Colonic mucosa (tissue), 4 donors: ENCODE data around the gene SLC35A2. TPM values are rescaled to one million over a fixed set of nuclear protein-coding genes. Genes with fewer than 3 reads are reported as not detected.

Experiments
- DNase-seq: peaks from one replicate; pipeline ENCODE4 v3.0.0-alpha.2; 2020
- H3K27ac ChIP-seq: fragments of 200-600 bp; one replicate; pipeline ENCODE4 v1.8.0; 2021
- H3K27me3 ChIP-seq: fragments of 200-600 bp; one replicate; pipeline ENCODE4 v1.8.0; 2021
- H3K36me3 ChIP-seq: fragments of 200-600 bp; one replicate; pipeline ENCODE4 v1.8.0; 2021
- H3K4me1 ChIP-seq: fragments of 200-600 bp; one replicate; pipeline ENCODE4 v1.8.0; 2021; ENCODE audit warnings: mild to moderate bottlenecking
- H3K4me3 ChIP-seq: fragments of 200-600 bp; one replicate; pipeline ENCODE4 v1.8.0; 2021
- H3K9ac ChIP-seq, 2 donors: one replicate each; pipeline ENCODE4 v1.7.0; 2013; ENCODE audit warnings: control low read depth in 2 of 2, low read depth in 2 of 2, low read length in 2 of 2
- H3K9me3 ChIP-seq: fragments of 200-600 bp; one replicate; pipeline ENCODE4 v1.8.0; 2021
- CTCF ChIP-seq: fragments of 200-600 bp; IDR thresholded peaks from one replicate; pipeline ENCODE4 v1.8.0; 2022; ENCODE audit warnings: antibody characterized with exemption, mild to moderate bottlenecking
- intact Hi-C: fragments of 100-400 bp; cut with DNase I; formaldehyde crosslinking; loops from one replicate; pipeline ENCODE4 v1.14.1; 2022
- total RNA-seq, 2 donors: library from RNA; stranded (reverse); fragmentation: NEBNext Ultra II Directional in 1 of 2; extraction: Animal tissue kit (Norgen Biotek cat#: 25700) in 1 of 2; gene quantifications; one replicate each; pipeline ENCODE4 v1.2.1, GENCODE V29; 2021
- donor health status: healthy.
- donor health status: DM: no; HTN: no; CAD: no.
- donor health status: DM: no; HTN: no; CAD: no.

Gene SLC35A2
- 10 to 100 TPM; 57.8 to 83.1 TPM for total RNA-seq

- Histone ChIP-seq H3K27ac (peak within 1 kb of the TSS; percentile 65), H3K9me3 (no peaks in the 10 kb centered on the region), H3K4me3 (peak within 1 kb of the TSS; percentile 56), H3K36me3 (no peaks in the 10 kb centered on the region), H3K27me3 (no peaks in the 10 kb centered on the region), H3K9ac (peak within 1 kb of the TSS; percentile 54 to 76), H3K4me1 (no peaks in the 10 kb centered on the region)
- peak; percentile 89 for DNase-seq
- TF ChIP-seq CTCF = no peak
- intact Hi-C loops = no loop called here
Measured at GRCh38 chrX:48911412-48912182, at the start of gene SLC35A2. SLC35A2 (minus strand) TSS chrX:48911646; CDS start chrX:48911636, 10 bp downstream.

GRCh38 chrX:48960291-48960690 lies 48.8 kb upstream of the SLC35A2 start:
- Histone ChIP-seq H3K27ac (no peak overlapping the region), H3K4me3 (no peak overlapping the region), H3K27me3 (no peaks in the 10 kb centered on the region), H3K9ac (no peak overlapping the region), H3K4me1 (no peaks in the 10 kb centered on the region), H3K36me3 (no peaks in the 10 kb centered on the region), H3K9me3 (no peaks in the 10 kb centered on the region)
- TF ChIP-seq CTCF = no peak
- no peak for DNase-seq
- intact Hi-C loops = no loop called here

GRCh38 chrX:48958635-48959094 lies 47.2 kb upstream of the SLC35A2 start:
- no peak for TF ChIP-seq CTCF
- no peaks in the 10 kb centered on the region for H3K36me3 ChIP-seq
- H3K4me3 ChIP-seq = peak overlapping the region; percentile 8
- no peaks in the 10 kb centered on the region for H3K4me1 ChIP-seq
- no peaks in the 10 kb centered on the region for H3K27me3 ChIP-seq
- intact Hi-C loops = no loop called here
- no peaks in the 10 kb centered on the region for H3K9me3 ChIP-seq
- H3K27ac ChIP-seq = peak overlapping the region; percentile 94
- peak; percentile 36 for DNase-seq
- peak overlapping the region; percentile 62 to 65 for H3K9ac ChIP-seq

GRCh38 chrX:48957827-48958634 lies 46.6 kb upstream of the SLC35A2 start:
- no peak for TF ChIP-seq CTCF
- H3K9ac ChIP-seq = peak overlapping the region; percentile 79 to 89
- H3K4me3 ChIP-seq = peak overlapping the region; percentile 57
- H3K36me3 ChIP-seq = no peaks in the 10 kb centered on the region
- H3K27me3 ChIP-seq = no peaks in the 10 kb centered on the region
- H3K27ac ChIP-seq = peak overlapping the region; percentile 94
- DNase-seq = peak; percentile 94
- intact Hi-C loops = no loop called here
- no peaks in the 10 kb centered on the region for H3K4me1 ChIP-seq
- H3K9me3 ChIP-seq = no peaks in the 10 kb centered on the region

GRCh38 chrX:48957477-48957826 lies 46.0 kb upstream of the SLC35A2 start, which contains the start of gene OTUD5:
OTUD5 (minus strand) TSS chrX:48957607; CDS start chrX:48957570, 37 bp downstream.
- no peak for DNase-seq
- no peaks in the 10 kb centered on the region for H3K27me3 ChIP-seq
- H3K4me1 ChIP-seq = no peaks in the 10 kb centered on the region
- peak within 1 kb of the TSS; percentile 84 to 89 for H3K9ac ChIP-seq
- peak within 1 kb of the TSS; percentile 57 for H3K4me3 ChIP-seq
- no peak for TF ChIP-seq CTCF
- intact Hi-C loops = no loop called here
- H3K36me3 ChIP-seq = no peaks in the 10 kb centered on the region
- H3K9me3 ChIP-seq = no peaks in the 10 kb centered on the region
- peak within 1 kb of the TSS; percentile 94 for H3K27ac ChIP-seq
